HG03135 (cell line): ENCODE results near the gene SSBP4.

Experiments used
- ATAC-seq: cut with Tn5 transposase; IDR thresholded peaks from one replicate; pipeline ENCODE4 v1.9.1; 2021; ENCODE audit warnings: mild to moderate bottlenecking, moderate library complexity; ENCODE audit not compliant: unreplicated experiment

SSBP4 gene

GRCh38 chr19:18431351-18432197, 12.4 kb downstream of the SSBP4 start:
- no peak for ATAC-seq

- no peak for ATAC-seq
Measured at GRCh38 chr19:18432275-18433014, 13.2 kb downstream of the SSBP4 start.

- ATAC-seq: no peak
Measured at GRCh38 chr19:18433015-18433691, 14.0 kb downstream of the SSBP4 start.

GRCh38 chr19:18433735-18434398, 14.7 kb downstream of the SSBP4 start:
- no peak for ATAC-seq

GRCh38 chr19:18434411-18435175, 15.4 kb downstream of the SSBP4 start:
- ATAC-seq: no peak

GRCh38 chr19:18435178-18435841, 16.1 kb downstream of the SSBP4 start:
- ATAC-seq: no peak

- ATAC-seq: no peak
Measured at GRCh38 chr19:18435842-18436670, 16.9 kb downstream of the SSBP4 start.

- no peak for ATAC-seq
Measured at GRCh38 chr19:18436671-18437490, 17.7 kb downstream of the SSBP4 start.

- no peak for ATAC-seq
Measured at GRCh38 chr19:18437491-18438330, 18.5 kb downstream of the SSBP4 start, which contains the start of gene ISYNA1. ISYNA1 (minus strand) TSS chr19:18438133; CDS start chr19:18437979, 154 bp downstream.

- no peak for ATAC-seq
Measured at GRCh38 chr19:18438331-18439024, 19.3 kb downstream of the SSBP4 start.

GRCh38 chr19:18439025-18439909, 20.1 kb downstream of the SSBP4 start:
- no peak for ATAC-seq

- no peak for ATAC-seq
Measured at GRCh38 chr19:18439910-18440237, 20.7 kb downstream of the SSBP4 start.

- no peak for ATAC-seq
Measured at GRCh38 chr19:18440415-18440877, 21.2 kb downstream of the SSBP4 start.

- no peak for ATAC-seq
Measured at GRCh38 chr19:18440936-18441803, 22.0 kb downstream of the SSBP4 start.
